B cell (primary cell): ENCODE measurements around the gene SYTL1. TPM values are rescaled to one million over a fixed set of nuclear protein-coding genes. Genes with fewer than 3 reads are reported as not detected.

ENCODE experiments used
- ATAC-seq: fragments of 200-7000 bp; cut with Tn5 transposase; one replicate; pipeline ENCODE4 v1.10.0; 2021; ENCODE audit warnings: low read depth, mild to moderate bottlenecking, moderate number of reproducible peaks, moderate library complexity
- CTCF ChIA-PET: fragments of 350-600 bp; sonication (Branson Sonifier 250); formaldehyde crosslinking; loops from one replicate; lab custom pipeline; 2021; ENCODE audit warnings: antibody characterized with exemption, inconsistent platforms; lab: Charles Lee
- POLR2A ChIA-PET: fragments of 350-600 bp; sonication (Branson Sonifier 250); formaldehyde crosslinking; loops from one replicate; lab custom pipeline; 2021; ENCODE audit warnings: antibody characterized with exemption; lab: Charles Lee
- DNase-seq: peaks from one replicate; pipeline ENCODE4 v3.0.0; 2013
- H2AFZ ChIP-seq: 2 replicates; pipeline ENCODE4 v1.6.1; 2012; ENCODE audit warnings: mild to moderate bottlenecking, low read depth, low read length; ENCODE audit not compliant: insufficient read depth, poor library complexity, severe bottlenecking
- H3K27ac ChIP-seq, 2 donors: 1 replicate in 1 of 2; 2 replicates in 1 of 2; pipeline ENCODE4 v1.5.1; 2012 to 2013; ENCODE audit warnings: low read length in 2 of 2, mild to moderate bottlenecking in 2 of 2, moderate library complexity in 1 of 2
- H3K27me3 ChIP-seq, 4 experiments: fragments of 200-600 bp in 1 of 4; sonication (generic) in 1 of 4; replicated peaks in 1 of 4; 1 replicate in 2 of 4; 2 replicates in 2 of 4; pipeline versions ENCODE4 v1.6.1 to v1.7.0; 2013 to 2016; ENCODE audit warnings: low read length in 3 of 4, mild to moderate bottlenecking in 2 of 4, mixed read lengths in 1 of 4, moderate library complexity in 1 of 4; ENCODE audit not compliant: insufficient read depth in 4 of 4, control insufficient read depth in 3 of 4; ENCODE audit errors: control extremely low read depth in 1 of 4
- H3K36me3 ChIP-seq, 2 experiments: replicated peaks in 1 of 2; 1 replicate in 1 of 2; 2 replicates in 1 of 2; pipeline versions ENCODE4 v1.6.1 to v1.7.1; 2013; ENCODE audit warnings: low read length in 1 of 2; ENCODE audit not compliant: insufficient read depth in 2 of 2, control insufficient read depth in 1 of 2; ENCODE audit errors: control extremely low read depth in 1 of 2, extremely low read depth in 1 of 2
- H3K4me1 ChIP-seq, 2 donors: fragments of 200-600 bp in 1 of 2; sonication (generic) in 1 of 2; 1 replicate in 1 of 2; 2 replicates in 1 of 2; pipeline versions ENCODE4 v1.5.1 to v1.6.1; 2013 to 2017; ENCODE audit warnings: low read length in 2 of 2; ENCODE audit not compliant: control insufficient read depth in 2 of 2, insufficient read depth in 2 of 2
- H3K4me2 ChIP-seq: replicated peaks from 2 replicates; pipeline ENCODE3; 2012; ENCODE audit warnings: mild to moderate bottlenecking, low read depth, low read length; ENCODE audit not compliant: poor library complexity, severe bottlenecking
- H3K4me3 ChIP-seq, 5 experiments: fragments of 200-600 bp in 1 of 5; sonication (generic) in 1 of 5; 1 replicate in 3 of 5; 2 replicates in 2 of 5; pipeline versions ENCODE4 v1.5.1 to v1.7.0; 2011 to 2016; ENCODE audit warnings: low read length in 4 of 5, mild to moderate bottlenecking in 4 of 5, low read depth in 2 of 5, control low read depth in 1 of 5, moderate library complexity in 1 of 5; ENCODE audit not compliant: insufficient read depth in 1 of 5; ENCODE audit errors: control extremely low read depth in 1 of 5, extremely low read depth in 1 of 5
- H3K79me2 ChIP-seq: fragments of 200-600 bp; sonication (generic); one replicate; pipeline ENCODE4 v1.6.0; 2016; ENCODE audit warnings: low read length; ENCODE audit not compliant: control insufficient read depth, insufficient read depth
- H3K9ac ChIP-seq: fragments of 200-600 bp; sonication (generic); 2 replicates; pipeline ENCODE4 v1.6.1; 2017; ENCODE audit warnings: mild to moderate bottlenecking, low read length, moderate library complexity
- H3K9me3 ChIP-seq, 3 donors: one replicate each; pipeline versions ENCODE4 v1.6.1 to v1.7.1; 2013; ENCODE audit warnings: low read length in 2 of 3; ENCODE audit not compliant: control insufficient read depth in 2 of 3, insufficient read depth in 1 of 3; ENCODE audit errors: control extremely low read depth in 1 of 3
- H4K20me1 ChIP-seq: 2 replicates; pipeline ENCODE4 v1.6.0; 2012; ENCODE audit warnings: mild to moderate bottlenecking, low read length; ENCODE audit not compliant: insufficient read depth, control insufficient read depth, poor library complexity, severe bottlenecking
- H3K27ac Mint-ChIP-seq: one replicate; pipeline ENCODE4 v1.8.0; 2021; ENCODE audit warnings: mixed read lengths
- H3K27me3 Mint-ChIP-seq: one replicate; pipeline ENCODE4 v1.8.0; 2021; ENCODE audit warnings: mixed read lengths
- H3K4me1 Mint-ChIP-seq: one replicate; pipeline ENCODE4 v1.8.0; 2021; ENCODE audit warnings: mixed read lengths
- H3K4me3 Mint-ChIP-seq: one replicate; pipeline ENCODE4 v1.8.0; 2021; ENCODE audit warnings: mixed read lengths
- H3K9me3 Mint-ChIP-seq: one replicate; pipeline ENCODE4 v1.8.0; 2022; ENCODE audit warnings: mixed read lengths; ENCODE audit not compliant: insufficient read depth
- CTCF ChIP-seq: fragments of 200-600 bp; IDR thresholded peaks from one replicate; pipeline ENCODE4 v1.8.0; 2022; ENCODE audit warnings: antibody characterized with exemption, mild to moderate bottlenecking
- EZH2 ChIP-seq: IDR thresholded peaks from 2 replicates; pipeline ENCODE4 v1.6.1; 2012; ENCODE audit warnings: borderline replicate concordance, low read depth, mild to moderate bottlenecking, moderate library complexity, low read length; ENCODE audit not compliant: insufficient read depth, poor library complexity, severe bottlenecking
- WGBS: methylation state at CpG from one replicate; pipeline ENCODE4 v1.1.5; 2013; ENCODE audit warnings: missing lambda C conversion rate; ENCODE audit not compliant: insufficient coverage; 5-methylcytosine and 5-hydroxymethylcytosine counted together
- intact Hi-C: fragments of 100-400 bp; cut with micrococcal nuclease; formaldehyde crosslinking; loops from one replicate; pipeline ENCODE4 v1.10.0; 2022
- polyA plus RNA-seq: library from polyadenylated mRNA; depleted of rRNA; stranded (reverse); fragments of >200 nt; gene quantifications from 2 replicates; pipeline ENCODE4 v1.2.3, GENCODE V29; 2012
- total RNA-seq, 2 donors: library from RNA; stranded (reverse); fragments of 120-200 nt in 1 of 2; gene quantifications; 1 replicate in 1 of 2; 2 replicates in 1 of 2; pipeline versions ENCODE4 v1.2.3 to v1.2.4, GENCODE V29; 2013 to 2022

Gene SYTL1
- total and polyA plus RNA-seq, 2 donors (not counting 1 experiment from before 2014, with no cell fraction given) = 159 to 444 TPM

DNA sequence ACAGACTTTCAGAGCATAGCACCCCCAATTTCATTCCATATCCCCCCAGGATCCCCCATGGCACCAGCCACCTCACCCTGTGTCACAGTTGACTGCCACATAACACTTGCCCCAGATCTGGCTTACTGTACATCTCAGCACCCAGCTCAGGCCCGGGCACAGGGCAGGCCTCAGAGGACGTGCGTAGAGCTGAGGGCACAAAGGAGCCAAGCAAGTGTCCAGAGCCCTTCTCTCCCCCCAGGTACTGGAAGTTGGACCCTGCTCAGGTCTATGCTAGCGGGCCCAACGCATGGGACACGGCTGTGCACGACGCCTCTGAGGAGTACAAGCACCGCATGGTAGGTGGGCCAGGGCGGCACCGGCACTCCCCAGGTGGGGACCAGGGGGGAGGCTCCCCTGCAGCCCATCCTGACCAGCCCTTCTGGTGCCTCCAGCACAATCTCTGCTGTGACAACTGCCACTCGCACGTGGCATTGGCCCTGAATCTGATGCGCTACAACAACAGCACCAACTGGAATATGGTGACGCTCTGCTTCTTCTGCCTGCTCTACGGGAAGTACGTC, 8.0 kb upstream of the SYTL1 start:
- TF ChIP-seq CTCF (no peak), EZH2 (no peak)
- Mint-ChIP-seq H3K27ac (no peak overlapping the region), H3K4me3 (no peak overlapping the region), H3K9me3 (no peaks in the 10 kb centered on the region), H3K27me3 (no peaks in the 10 kb centered on the region), H3K4me1 (peaks cover 30% of the 10 kb centered on the region)
- peaks cover 0 to 4% (median 0%) of the 10 kb centered on the region in 3 donors for H3K9me3 ChIP-seq
- H3K4me3 ChIP-seq = no peak overlapping the region
- 98% methylated on average over 17 of the region's 17 CpGs for WGBS
- peaks cover 0 to 72% of the 10 kb centered on the region in 2 experiments for H3K36me3 ChIP-seq
- no peak overlapping the region for H3K9ac ChIP-seq
- ChIA-PET POLR2A (interaction anchor here (1.7 kb wide), 1 partner anchor 8 kb away, joined by 5 read pairs; the partner anchor contains the start of gene SYTL1), CTCF (interaction anchor here (0.7 to 7.2 kb wide), 22 partner anchors 8 to 273 kb away, joined by 3 to 96 read pairs (median 14); partner anchors contain the start of genes CD164L2, GPR3, MAP3K6 and SYTL1)
- ATAC-seq = no peak
- no peaks in the 10 kb centered on the region for H3K27me3 ChIP-seq
- H3K79me2 ChIP-seq = peaks cover 58% of the 10 kb centered on the region
- peaks cover 39% of the 10 kb centered on the region for H4K20me1 ChIP-seq
- H3K4me2 ChIP-seq = no peak overlapping the region
- no peak overlapping the region for H3K27ac ChIP-seq
- H2AFZ ChIP-seq = no peak overlapping the region
- DNase-seq = no peak
- intact Hi-C loops = loop anchor here (2.0 kb wide), 1 partner anchor 23 kb away; no protein-coding TSS in a partner anchor
- peaks cover 10 to 20% of the 10 kb centered on the region in 2 donors for H3K4me1 ChIP-seq
